ENCODE results near the gene KCNK18.

KCNK18 gene

DNA sequence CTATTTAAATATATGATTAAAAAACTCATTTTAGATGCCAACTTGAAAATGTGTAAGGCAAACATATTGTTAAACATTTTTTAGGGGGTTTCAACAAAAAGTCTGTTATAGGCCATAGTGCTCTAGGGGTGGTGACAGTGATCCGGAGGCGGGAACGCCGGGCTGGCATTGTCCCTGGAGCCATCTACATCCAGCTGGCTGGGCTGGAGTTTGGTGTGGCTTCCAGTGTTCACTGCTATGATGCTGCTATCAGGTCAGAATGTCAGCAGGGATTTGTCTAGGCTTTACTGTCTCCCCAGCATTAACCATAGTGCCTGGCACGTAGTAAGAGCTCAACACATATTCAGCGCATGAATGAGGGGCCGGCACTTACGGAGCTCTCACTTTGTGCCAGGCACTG is 41.8 kb downstream of the KCNK18 start:
- POLR2A ChIA-PET (ENCODE audit: low non-redundant PET), result no interaction called here
- no peak for TF ChIP-seq CTCF (conservative IDR thresholded peaks at IDR 0.05; ENCODE audit: low read depth)
- no peak for DNase-seq (ENCODE audit: low spot score)
- no peak overlapping the region for H3K27ac ChIP-seq
- CTCF ChIA-PET, result interaction anchor here (0.8 kb wide), 1 partner anchor 81 kb away, joined by 3 read pairs; no protein-coding TSS in a partner anchor

DNA sequence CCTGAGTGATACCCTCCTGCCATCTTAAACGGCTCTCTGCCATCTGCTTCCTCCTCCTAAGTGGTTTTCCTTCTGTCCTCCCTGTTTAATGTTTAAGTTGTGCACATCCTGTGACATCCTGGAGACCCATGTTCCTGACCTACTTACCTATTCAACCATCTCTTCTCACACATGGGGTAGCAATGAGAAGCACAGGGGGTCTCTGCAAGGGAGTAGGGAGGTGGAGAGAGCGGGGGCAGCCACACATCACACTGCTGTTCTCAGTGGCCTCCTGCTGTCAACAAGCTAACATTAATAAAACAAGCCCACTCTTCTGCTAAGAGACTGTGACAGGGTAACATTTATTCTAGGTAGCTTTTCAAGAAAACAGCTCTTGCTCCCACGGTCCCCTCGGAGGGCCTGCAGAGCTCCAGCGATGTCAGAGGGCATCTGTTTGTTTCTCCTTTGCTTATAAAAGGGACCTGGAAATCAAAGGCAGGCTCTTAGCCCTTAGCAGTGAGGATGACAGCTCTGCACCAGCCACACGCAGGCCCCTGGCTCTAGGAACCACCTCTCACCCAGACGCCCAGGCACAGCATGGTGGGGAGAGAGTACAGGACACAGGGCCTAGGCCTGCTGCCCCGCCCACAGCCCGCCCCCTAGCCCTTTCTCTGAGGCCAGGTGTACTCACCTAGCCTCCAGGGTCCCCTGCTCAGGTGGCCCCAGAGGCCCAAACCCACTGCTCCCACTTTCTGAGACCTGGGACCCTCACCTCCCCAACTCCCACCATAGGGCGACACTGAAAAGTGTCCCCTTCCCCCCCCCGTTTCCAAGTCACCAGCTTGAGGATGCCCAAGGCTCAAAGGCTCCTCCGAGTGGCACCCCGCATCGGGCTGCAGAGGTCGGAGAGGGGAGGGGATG is 42.7 kb downstream of the KCNK18 start:
- ChIA-PET CTCF (interaction anchor here (0.5 to 0.8 kb wide), 2 partner anchors 23 to 80 kb away, joined by 3 read pairs; no protein-coding TSS in a partner anchor), POLR2A (ENCODE audit: low non-redundant PET) (no interaction called here)
- no peak overlapping the region for H3K27ac ChIP-seq
- no peak for TF ChIP-seq CTCF (conservative IDR thresholded peaks at IDR 0.05; ENCODE audit: low read depth)
- DNase-seq (ENCODE audit: low spot score), result no peak

DNA sequence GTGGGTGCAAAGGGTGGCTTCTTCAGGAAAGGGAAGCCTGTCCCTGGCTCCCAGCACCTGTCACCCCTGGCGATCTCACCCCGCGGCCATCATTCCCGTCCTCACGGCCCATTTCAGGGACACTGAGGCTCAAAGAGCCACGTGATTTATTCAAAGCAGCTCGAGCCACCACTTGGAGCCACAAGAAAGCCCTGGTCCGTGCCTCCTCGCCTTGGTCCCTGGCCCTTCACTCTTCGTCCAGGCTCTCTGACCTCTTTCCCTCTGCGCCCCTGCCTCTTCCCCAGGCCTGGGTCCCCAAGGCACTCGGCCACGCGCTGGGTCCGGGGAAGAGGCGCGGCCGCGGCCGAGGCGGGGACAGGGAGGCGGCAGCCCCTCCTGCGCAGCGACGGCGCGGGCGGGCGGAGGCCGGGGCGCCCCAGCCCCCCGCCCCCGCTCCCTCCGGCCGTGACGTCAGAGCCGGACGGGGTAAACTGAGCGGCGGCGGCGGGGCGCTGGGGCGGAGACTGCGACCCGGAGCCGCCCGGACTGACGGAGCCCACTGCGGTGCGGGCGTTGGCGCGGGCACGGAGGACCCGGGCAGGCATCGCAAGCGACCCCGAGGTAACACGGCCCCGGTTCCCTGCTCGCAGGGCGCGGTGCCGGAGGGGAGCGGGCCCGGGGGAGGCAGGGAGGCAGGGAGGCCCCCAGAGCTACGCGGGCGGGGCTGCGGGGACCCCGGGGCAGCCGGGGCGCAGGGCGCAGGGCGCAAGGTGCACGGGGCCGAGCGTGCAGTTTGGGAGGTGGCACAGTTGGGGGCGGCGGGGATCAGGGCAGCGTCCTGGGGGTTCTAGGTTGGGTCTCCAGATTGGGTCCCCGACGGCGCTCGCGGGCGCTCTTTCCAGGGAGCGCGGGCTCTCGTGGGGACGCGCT is 43.6 kb downstream of the KCNK18 start, which contains the start of gene SLC18A2:
Gene SLC18A2, plus strand, starts transcription at position 494 of the 909 bp plus-strand sequence. CDS start 580 bp downstream, outside the sequence.
- no peak within 1 kb of the TSS for H3K27ac ChIP-seq
- no peak for DNase-seq (ENCODE audit: low spot score)
- POLR2A ChIA-PET (ENCODE audit: low non-redundant PET), result no interaction called here
- CTCF ChIA-PET, result no interaction called here
- no peak for TF ChIP-seq CTCF (conservative IDR thresholded peaks at IDR 0.05; ENCODE audit: low read depth)

- no peak overlapping the region for H3K27ac ChIP-seq
- DNase-seq (ENCODE audit: low spot score), result no peak
- ChIA-PET POLR2A (ENCODE audit: low non-redundant PET) (no interaction called here), CTCF (interaction anchor here (0.7 to 2.3 kb wide), 3 partner anchors 25 to 331 kb away, joined by 5 to 9 read pairs (median 8); no protein-coding TSS in a partner anchor)
- no peak for TF ChIP-seq CTCF (conservative IDR thresholded peaks at IDR 0.05; ENCODE audit: low read depth)
Observed at GRCh38 chr10:117241541-117242462, 44.5 kb downstream of the KCNK18 start.

DNA sequence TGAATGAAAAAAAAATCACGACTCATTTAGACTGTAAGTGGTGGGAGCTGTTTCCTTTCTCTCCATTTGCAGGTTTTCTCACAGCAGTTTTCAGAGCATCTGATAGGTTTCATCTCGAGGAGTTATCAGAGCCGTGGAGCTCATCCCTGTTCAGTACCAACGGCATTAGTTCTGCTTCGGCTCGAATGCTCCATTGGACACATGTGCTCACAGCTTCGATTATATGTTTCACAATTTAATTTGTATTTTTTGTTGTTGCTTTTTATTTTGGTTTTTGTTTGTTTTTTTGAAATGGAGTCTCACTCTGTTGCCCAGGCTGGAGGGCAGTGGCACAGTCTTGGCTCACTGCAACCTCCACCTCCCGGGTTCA is 45.2 kb downstream of the KCNK18 start:
- CTCF ChIA-PET, result interaction anchor here (0.7 to 2.3 kb wide), 3 partner anchors 26 to 330 kb away, joined by 5 to 9 read pairs (median 8); no protein-coding TSS in a partner anchor
- POLR2A ChIA-PET (ENCODE audit: low non-redundant PET), result no interaction called here
- no peak for DNase-seq (ENCODE audit: low spot score)
- no peak overlapping the region for H3K27ac ChIP-seq
- no peak for TF ChIP-seq CTCF (conservative IDR thresholded peaks at IDR 0.05; ENCODE audit: low read depth)

Measured in RWPE1 (cell line).